HEK293T (cell line): Measurements from ENCODE around the gene SMIM1.

Experiments
- CTCF ChIA-PET: fragments of 350-600 bp; formaldehyde crosslinking; extraction: SDS; loops from one replicate; lab custom pipeline; 2021; ENCODE audit warnings: antibody characterized with exemption, inconsistent platforms; lab: Yijun Ruan, JAX
- POLR2A ChIA-PET: fragments of 350-600 bp; formaldehyde crosslinking; extraction: SDS; loops from one replicate; lab custom pipeline; 2020; ENCODE audit warnings: antibody characterized with exemption, inconsistent platforms; lab: Yijun Ruan, JAX
- DNase-seq: peaks from one replicate; pipeline ENCODE4 v3.0.0; 2012; ENCODE audit warnings: mixed read lengths; ENCODE audit errors: extremely low spot score
- ARNT ChIP-seq: fragments of 450-650 bp; IDR thresholded peaks from 2 replicates; pipeline ENCODE4 v1.6.1; 2017; ENCODE audit warnings: mild to moderate bottlenecking
- BHLHE40 ChIP-seq: fragments of 450-650 bp; IDR thresholded peaks from 2 replicates; pipeline ENCODE4 v1.6.1; 2016; ENCODE audit warnings: mild to moderate bottlenecking, moderate library complexity, borderline replicate concordance
- CTBP1 ChIP-seq: fragments of 450-650 bp; IDR thresholded peaks from 2 replicates; pipeline ENCODE4 v1.6.1; 2016; ENCODE audit warnings: borderline replicate concordance
- ELF4 ChIP-seq: fragments of 450-650 bp; IDR thresholded peaks from 2 replicates; pipeline ENCODE4 v1.6.1; 2017; ENCODE audit warnings: antibody characterized with exemption
- FOXA1 ChIP-seq: fragments of 450-650 bp; IDR thresholded peaks from 2 replicates; pipeline ENCODE4 v1.6.1; 2016; ENCODE audit warnings: mild to moderate bottlenecking
- FOXK2 ChIP-seq: fragments of 450-650 bp; IDR thresholded peaks from 2 replicates; pipeline ENCODE4 v1.6.1; 2016; ENCODE audit warnings: mild to moderate bottlenecking
- FOXM1 ChIP-seq: fragments of 450-650 bp; IDR thresholded peaks from 2 replicates; pipeline ENCODE4 v1.6.1; 2017; ENCODE audit warnings: mild to moderate bottlenecking, borderline replicate concordance
- HDGF ChIP-seq: fragments of 450-650 bp; IDR thresholded peaks from 2 replicates; pipeline ENCODE4 v1.6.1; 2017; ENCODE audit warnings: antibody characterized with exemption, borderline replicate concordance
- L3MBTL2 ChIP-seq: fragments of 450-650 bp; conservative IDR thresholded peaks from 2 replicates; pipeline ENCODE4 v1.6.1; 2016; ENCODE audit warnings: mild to moderate bottlenecking
- LEF1 ChIP-seq: fragments of 450-650 bp; IDR thresholded peaks from 2 replicates; pipeline ENCODE4 v1.6.1; 2017; ENCODE audit warnings: mild to moderate bottlenecking, borderline replicate concordance
- NFRKB ChIP-seq: fragments of 450-650 bp; IDR thresholded peaks from 2 replicates; pipeline ENCODE4 v1.6.1; 2016; ENCODE audit warnings: mild to moderate bottlenecking, moderate library complexity
- PKNOX1 ChIP-seq: fragments of 450-650 bp; IDR thresholded peaks from 2 replicates; pipeline ENCODE4 v1.6.1; 2016
- SP1 ChIP-seq: fragments of 450-650 bp; IDR thresholded peaks from 2 replicates; pipeline ENCODE4 v1.6.1; 2017
- SUZ12 ChIP-seq: fragments of 450-650 bp; IDR thresholded peaks from 2 replicates; pipeline ENCODE4 v1.6.1; 2016; ENCODE audit warnings: mild to moderate bottlenecking
- TARDBP ChIP-seq: fragments of 450-650 bp; IDR thresholded peaks from 2 replicates; pipeline ENCODE4 v1.6.1; 2016
- ZNF384 ChIP-seq: fragments of 450-650 bp; IDR thresholded peaks from 2 replicates; pipeline ENCODE4 v1.6.1; 2016

The SMIM1 gene

GRCh38 chr1:3817138-3817740 lies 44.7 kb downstream of the SMIM1 start:
- POLR2A ChIA-PET, result no interaction called here
- CTCF ChIA-PET, result no interaction called here

GRCh38 chr1:3817821-3818597 lies 45.5 kb downstream of the SMIM1 start:
- TF ChIP-seq PKNOX1, result no peak
- TF ChIP-seq ARNT, result no peak
- no peak for TF ChIP-seq ZNF384
- TF ChIP-seq FOXM1, result no peak
- no peak for TF ChIP-seq CTBP1
- TF ChIP-seq HDGF, result no peak
- no peak for TF ChIP-seq SP1
- TF ChIP-seq TARDBP, result no peak
- TF ChIP-seq FOXA1, result no peak
- no peak for TF ChIP-seq BHLHE40
- TF ChIP-seq LEF1, result no peak
- TF ChIP-seq SUZ12, result no peak
- no peak for TF ChIP-seq L3MBTL2
- TF ChIP-seq FOXK2, result no peak
- no peak for TF ChIP-seq NFRKB
- no peak for TF ChIP-seq ELF4
- CTCF ChIA-PET, result no interaction called here
- POLR2A ChIA-PET, result no interaction called here
- DNase-seq, result no peak

More at GRCh38 chr1:3817138-3817740, 44.7 kb downstream of the SMIM1 start:
- TF ChIP-seq PKNOX1 (no peak), SP1 (no peak), CTBP1 (no peak), ELF4 (no peak), FOXK2 (no peak), LEF1 (no peak), FOXA1 (no peak), ARNT (no peak)
- no peak for DNase-seq

GRCh38 chr1:3819771-3820200 lies 47.2 kb downstream of the SMIM1 start:
- no peak for TF ChIP-seq ARNT
- TF ChIP-seq HDGF, result no peak
- no peak for TF ChIP-seq SUZ12
- TF ChIP-seq ELF4, result no peak
- no peak for TF ChIP-seq L3MBTL2
- no peak for TF ChIP-seq PKNOX1
- TF ChIP-seq NFRKB, result no peak
- no peak for TF ChIP-seq ZNF384
- no peak for TF ChIP-seq SP1
- ChIA-PET CTCF (no interaction called here), POLR2A (no interaction called here)
- no peak for DNase-seq

- no peak for TF ChIP-seq BHLHE40
- TF ChIP-seq FOXM1, result no peak
- TF ChIP-seq FOXK2, result no peak
- DNase-seq, result no peak
- ChIA-PET POLR2A (no interaction called here), CTCF (no interaction called here)
Observed at GRCh38 chr1:3820316-3820715, 47.8 kb downstream of the SMIM1 start.

GRCh38 chr1:3821004-3821403 lies 48.5 kb downstream of the SMIM1 start:
- ChIA-PET CTCF (no interaction called here), POLR2A (interaction anchor here (1.5 kb wide), 1 partner anchor 25 kb away, joined by 3 read pairs; the partner anchor contains the start of gene LRRC47)

More at GRCh38 chr1:3821004-3821403, 48.5 kb downstream of the SMIM1 start:
- TF ChIP-seq PKNOX1, result no peak
- TF ChIP-seq TARDBP, result no peak
- no peak for TF ChIP-seq FOXK2
- no peak for TF ChIP-seq SP1
- no peak for TF ChIP-seq FOXM1
- TF ChIP-seq LEF1, result no peak
- no peak for TF ChIP-seq HDGF
- TF ChIP-seq ELF4, result no peak
- no peak for TF ChIP-seq L3MBTL2
- no peak for TF ChIP-seq BHLHE40
- TF ChIP-seq ZNF384, result no peak
- TF ChIP-seq FOXA1, result no peak
- TF ChIP-seq CTBP1, result no peak
- no peak for TF ChIP-seq SUZ12
- no peak for TF ChIP-seq NFRKB
- TF ChIP-seq ARNT, result no peak
- no peak for DNase-seq
